ENCODE data around the gene SLX4IP. TPM values are rescaled to one million over a fixed set of nuclear protein-coding genes. Genes with fewer than 3 reads are reported as not detected.

Gene SLX4IP
- total RNA-seq, 1 experiment from 2014 or later = 11.1 TPM

GRCh38 chr20:10662151-10662550 lies 227.0 kb downstream of the SLX4IP start:
- H3K27me3 ChIP-seq (ENCODE audit: insufficient read depth, low read length) = no peaks in the 10 kb centered on the region
- no peaks in the 10 kb centered on the region for H3K9me3 ChIP-seq (ENCODE audit: control insufficient read depth in 1 of 2, insufficient read depth in 1 of 2, low read depth in 1 of 2, low read length in 2 of 2)
- TF ChIP-seq RAD21 (IDR thresholded peaks at IDR 0.05; ENCODE audit: low read depth) (no peak), ZBTB33 (IDR thresholded peaks at IDR 0.05; ENCODE audit: extremely low read depth, insufficient replicate concordance, low read length) (no peak), ZNF274 (IDR thresholded peaks at IDR 0.05; ENCODE audit: low read depth, low read length) (no peak), EZH2 (IDR thresholded peaks at IDR 0.05) (no peak), SRF (IDR thresholded peaks at IDR 0.05; ENCODE audit: low read depth) (no peak)
- TF ChIP-seq, protein P1, sequence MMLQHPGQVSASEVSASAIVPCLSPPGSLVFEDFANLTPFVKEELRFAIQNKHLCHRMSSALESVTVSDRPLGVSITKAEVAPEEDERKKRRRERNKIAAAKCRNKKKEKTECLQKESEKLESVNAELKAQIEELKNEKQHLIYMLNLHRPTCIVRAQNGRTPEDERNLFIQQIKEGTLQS (IDR thresholded peaks at IDR 0.05) = no peak
- H3K36me3 ChIP-seq (ENCODE audit: control insufficient read depth in 1 of 2, insufficient read depth in 2 of 2, low read length in 2 of 2) = peaks cover 39 to 53% of the 10 kb centered on the region in 2 experiments; a peak in 3 of 4 replicates
- intact Hi-C loops (cut with micrococcal nuclease) = no loop called here
- H2AFZ ChIP-seq (ENCODE audit: low read depth, low read length, poor library complexity, severe bottlenecking) = no peak overlapping the region
- no peaks in the 10 kb centered on the region for H3K9me2 ChIP-seq (ENCODE audit: insufficient read depth)
- ChIA-PET POLR2A (no interaction called here), CTCF (no interaction called here), RAD21 (ENCODE audit: low non-redundant PET in 1 of 2, low total read pairs in 2 of 2, uncharacterized antibody in 2 of 2, unreplicated experiment in 2 of 2) (no interaction called here)
- peaks cover 5 to 19% of the 10 kb centered on the region in 2 experiments; a peak in 2 of 4 replicates for H3K4me1 ChIP-seq (ENCODE audit: control insufficient read depth in 1 of 2, insufficient read depth in 2 of 2, low read length in 2 of 2)
- H3K4me3 ChIP-seq (replicated peaks in 1 of 2; ENCODE audit: low read depth in 1 of 2, low read length in 2 of 2) = no peak overlapping the region
- no peaks in the 10 kb centered on the region; the same call in 1 of the 2 replicates for H4K20me1 ChIP-seq (ENCODE audit: insufficient read depth)
- no TSS peak for BruUV-seq (replicated peaks)
- ATAC-seq = no peak
- no peak overlapping the region for H3K9ac ChIP-seq (ENCODE audit: low read length)
- H3K27ac ChIP-seq (ENCODE audit: low read depth, low read length) = no peak overlapping the region
- no peak overlapping the region for H3K4me2 ChIP-seq (ENCODE audit: low read length)
- H3K79me2 ChIP-seq (ENCODE audit: insufficient read depth, low read length) = peaks cover 10% of the 10 kb centered on the region; the same call in 1 of the 2 replicates
- DNase-seq (ENCODE audit: low read depth, low spot score) = no peak

Measured in HCT116 (cell line).